ENCODE data around the gene ESRRA.

- TF ChIP-seq CTCF (IDR thresholded peaks at IDR 0.05) (peak; percentile 33 to 58), POLR2A (IDR thresholded peaks at IDR 0.05) (no peak), POLR2AphosphoS5 (IDR thresholded peaks at IDR 0.05) (no peak), EP300 (IDR thresholded peaks at IDR 0.05) (no peak)
These were observed 26.4 kb downstream of the ESRRA start for GRCh38 chr11:64331569-64332371.

Data from suprapubic skin (tissue), 4 donors.